ENCODE results near the gene RAB1A. TPM values are rescaled to one million over a fixed set of nuclear protein-coding genes. Genes with fewer than 3 reads are reported as not detected.
A peak's percentile ranks its signal among the peaks of the same experiment; 100 is the strongest.

RAB1A gene
- total and polyA plus RNA-seq, 10 of the 15 experiments (the other 5 are each of a cell fraction or from before 2014, with no cell fraction given): 48.9 to 171 (median 83.4) TPM

DNA sequence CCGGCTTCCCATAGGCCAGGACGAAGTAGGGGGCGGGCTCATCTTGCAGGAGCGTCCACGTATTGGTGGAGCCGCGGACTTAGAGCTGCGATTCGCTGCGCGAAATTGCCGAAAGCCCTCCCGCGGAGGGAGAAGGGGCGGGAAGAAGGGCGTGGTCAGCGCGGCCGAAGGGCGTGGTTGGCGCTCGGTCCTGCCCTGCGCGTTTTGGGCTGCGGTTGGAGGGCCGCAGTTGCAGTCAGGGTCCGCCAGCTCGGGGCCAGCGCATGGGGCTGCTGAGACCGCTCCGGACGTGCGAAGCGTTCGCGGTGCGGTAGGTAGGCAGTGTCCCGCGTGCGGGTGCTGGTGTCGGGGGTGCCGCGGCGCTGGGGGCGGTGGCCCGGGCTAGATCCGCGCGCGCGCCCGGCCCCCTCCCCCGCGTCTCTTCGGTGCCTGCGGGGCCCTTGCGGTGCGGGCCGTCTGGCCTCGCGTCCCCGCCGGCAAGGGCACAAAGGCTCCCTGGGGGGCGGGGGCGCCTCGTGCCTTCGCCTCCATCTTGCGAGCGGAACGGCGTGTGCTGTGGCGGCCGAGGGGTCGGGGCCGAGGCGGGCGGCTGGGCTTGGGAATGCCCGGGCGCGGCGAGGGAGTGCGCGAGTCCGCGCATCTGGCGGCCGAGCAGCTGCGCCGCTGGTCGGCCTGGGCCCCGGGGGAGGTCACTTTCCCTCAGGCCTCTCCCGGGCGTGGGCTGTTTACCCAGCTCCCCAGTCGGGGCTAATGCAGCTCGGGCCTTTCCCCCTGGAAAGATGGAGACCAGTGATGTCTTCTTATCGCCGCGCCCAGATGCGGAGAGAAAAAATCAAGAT, 73.5 kb downstream of the RAB1A start, which contains the start of gene CEP68 (continued):
- TF ChIP-seq EGR1 (IDR thresholded peaks at IDR 0.05; ENCODE audit: borderline replicate concordance in 1 of 2, low read depth in 2 of 2, low read length in 2 of 2) (0 out of 3 replicates have a peak, but pooled peaks of 1 of the 2 experiments have one; percentile 11), HDGF (IDR thresholded peaks at IDR 0.05) (peak; percentile 97), JUNB (IDR thresholded peaks at IDR 0.05) (no peak), MAX (IDR thresholded peaks at IDR 0.05; ENCODE audit: low read depth, low read length) (no peak), NFYB (IDR thresholded peaks at IDR 0.05; ENCODE audit: insufficient read depth, low read depth, low read length) (peak; percentile 90), ZBED1 (IDR thresholded peaks at IDR 0.05; ENCODE audit: borderline replicate concordance) (no peak), ZNF217 (IDR thresholded peaks at IDR 0.05) (peak; percentile 74), IRF3 (IDR thresholded peaks at IDR 0.05) (peak; percentile 86), EZH2 (IDR thresholded peaks at IDR 0.05; ENCODE audit: borderline replicate concordance, control insufficient read depth, low read depth, low read length) (no peak), ZNF207 (IDR thresholded peaks at IDR 0.05; ENCODE audit: borderline replicate concordance) (0 out of 2 replicates have a peak, but pooled peaks have one; percentile 71), FOS (IDR thresholded peaks at IDR 0.05; ENCODE audit: borderline replicate concordance, extremely low read depth, insufficient read length) (peak; percentile 83), POU2F2 (IDR thresholded peaks at IDR 0.05; ENCODE audit: borderline replicate concordance, low read depth, low read length) (0 out of 3 replicates have a peak, but pooled peaks have one; percentile 30), NFYA (IDR thresholded peaks at IDR 0.05; ENCODE audit: borderline replicate concordance, low read depth, low read length) (no peak; the same call in 1 of the 2 replicates), NRF1 (conservative IDR thresholded peaks at IDR 0.05; ENCODE audit: low read depth, low read length) (0 out of 2 replicates have a peak, but pooled peaks have one; percentile 13), CBFB (IDR thresholded peaks at IDR 0.05; ENCODE audit: low read depth) (no peak), MXI1 (IDR thresholded peaks at IDR 0.05; ENCODE audit: low read depth, low read length) (peak; percentile 61), EED (IDR thresholded peaks at IDR 0.05; ENCODE audit: low read depth) (no peak)
- TF ChIP-seq, protein P1, sequence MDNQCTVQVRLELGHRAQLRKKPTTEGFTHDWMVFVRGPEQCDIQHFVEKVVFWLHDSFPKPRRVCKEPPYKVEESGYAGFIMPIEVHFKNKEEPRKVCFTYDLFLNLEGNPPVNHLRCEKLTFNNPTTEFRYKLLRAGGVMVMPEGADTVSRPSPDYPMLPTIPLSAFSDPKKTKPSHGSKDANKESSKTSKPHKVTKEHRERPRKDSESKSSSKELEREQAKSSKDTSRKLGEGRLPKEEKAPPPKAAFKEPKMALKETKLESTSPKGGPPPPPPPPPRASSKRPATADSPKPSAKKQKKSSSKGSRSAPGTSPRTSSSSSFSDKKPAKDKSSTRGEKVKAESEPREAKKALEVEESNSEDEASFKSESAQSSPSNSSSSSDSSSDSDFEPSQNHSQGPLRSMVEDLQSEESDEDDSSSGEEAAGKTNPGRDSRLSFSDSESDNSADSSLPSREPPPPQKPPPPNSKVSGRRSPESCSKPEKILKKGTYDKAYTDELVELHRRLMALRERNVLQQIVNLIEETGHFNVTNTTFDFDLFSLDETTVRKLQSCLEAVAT (IDR thresholded peaks at IDR 0.05): no peak
- TF ChIP-seq, protein P2, sequence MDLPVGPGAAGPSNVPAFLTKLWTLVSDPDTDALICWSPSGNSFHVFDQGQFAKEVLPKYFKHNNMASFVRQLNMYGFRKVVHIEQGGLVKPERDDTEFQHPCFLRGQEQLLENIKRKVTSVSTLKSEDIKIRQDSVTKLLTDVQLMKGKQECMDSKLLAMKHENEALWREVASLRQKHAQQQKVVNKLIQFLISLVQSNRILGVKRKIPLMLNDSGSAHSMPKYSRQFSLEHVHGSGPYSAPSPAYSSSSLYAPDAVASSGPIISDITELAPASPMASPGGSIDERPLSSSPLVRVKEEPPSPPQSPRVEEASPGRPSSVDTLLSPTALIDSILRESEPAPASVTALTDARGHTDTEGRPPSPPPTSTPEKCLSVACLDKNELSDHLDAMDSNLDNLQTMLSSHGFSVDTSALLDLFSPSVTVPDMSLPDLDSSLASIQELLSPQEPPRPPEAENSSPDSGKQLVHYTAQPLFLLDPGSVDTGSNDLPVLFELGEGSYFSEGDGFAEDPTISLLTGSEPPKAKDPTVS (IDR thresholded peaks at IDR 0.05; ENCODE audit: low read depth, low read length): no peak
- TF ChIP-seq, protein P3, sequence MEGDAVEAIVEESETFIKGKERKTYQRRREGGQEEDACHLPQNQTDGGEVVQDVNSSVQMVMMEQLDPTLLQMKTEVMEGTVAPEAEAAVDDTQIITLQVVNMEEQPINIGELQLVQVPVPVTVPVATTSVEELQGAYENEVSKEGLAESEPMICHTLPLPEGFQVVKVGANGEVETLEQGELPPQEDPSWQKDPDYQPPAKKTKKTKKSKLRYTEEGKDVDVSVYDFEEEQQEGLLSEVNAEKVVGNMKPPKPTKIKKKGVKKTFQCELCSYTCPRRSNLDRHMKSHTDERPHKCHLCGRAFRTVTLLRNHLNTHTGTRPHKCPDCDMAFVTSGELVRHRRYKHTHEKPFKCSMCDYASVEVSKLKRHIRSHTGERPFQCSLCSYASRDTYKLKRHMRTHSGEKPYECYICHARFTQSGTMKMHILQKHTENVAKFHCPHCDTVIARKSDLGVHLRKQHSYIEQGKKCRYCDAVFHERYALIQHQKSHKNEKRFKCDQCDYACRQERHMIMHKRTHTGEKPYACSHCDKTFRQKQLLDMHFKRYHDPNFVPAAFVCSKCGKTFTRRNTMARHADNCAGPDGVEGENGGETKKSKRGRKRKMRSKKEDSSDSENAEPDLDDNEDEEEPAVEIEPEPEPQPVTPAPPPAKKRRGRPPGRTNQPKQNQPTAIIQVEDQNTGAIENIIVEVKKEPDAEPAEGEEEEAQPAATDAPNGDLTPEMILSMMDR (IDR thresholded peaks at IDR 0.05 in 2 of 3, conservative IDR thresholded peaks at IDR 0.05 in 1 of 3; ENCODE audit: control insufficient read depth in 2 of 3, extremely low read depth in 1 of 3, insufficient read depth in 1 of 3, low read depth in 3 of 3, low read length in 3 of 3): no peak
- TF ChIP-seq, protein P4, sequence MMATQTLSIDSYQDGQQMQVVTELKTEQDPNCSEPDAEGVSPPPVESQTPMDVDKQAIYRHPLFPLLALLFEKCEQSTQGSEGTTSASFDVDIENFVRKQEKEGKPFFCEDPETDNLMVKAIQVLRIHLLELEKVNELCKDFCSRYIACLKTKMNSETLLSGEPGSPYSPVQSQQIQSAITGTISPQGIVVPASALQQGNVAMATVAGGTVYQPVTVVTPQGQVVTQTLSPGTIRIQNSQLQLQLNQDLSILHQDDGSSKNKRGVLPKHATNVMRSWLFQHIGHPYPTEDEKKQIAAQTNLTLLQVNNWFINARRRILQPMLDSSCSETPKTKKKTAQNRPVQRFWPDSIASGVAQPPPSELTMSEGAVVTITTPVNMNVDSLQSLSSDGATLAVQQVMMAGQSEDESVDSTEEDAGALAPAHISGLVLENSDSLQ (IDR thresholded peaks at IDR 0.05): peak; percentile 49; the same call in 1 of the 2 replicates

Data from GM12878 (cell line).